Measurements from ENCODE around the gene HPSE. TPM values are rescaled to one million over a fixed set of nuclear protein-coding genes. Genes with fewer than 3 reads are reported as not detected.
"Not testable (repeated sequence)": the region's sequence is repeated elsewhere in the genome, so short reads cannot be mapped to it uniquely, and the experiment has no call there.

HPSE gene
- total RNA-seq, 1 experiment from 2014 or later = 9.6 TPM

DNA sequence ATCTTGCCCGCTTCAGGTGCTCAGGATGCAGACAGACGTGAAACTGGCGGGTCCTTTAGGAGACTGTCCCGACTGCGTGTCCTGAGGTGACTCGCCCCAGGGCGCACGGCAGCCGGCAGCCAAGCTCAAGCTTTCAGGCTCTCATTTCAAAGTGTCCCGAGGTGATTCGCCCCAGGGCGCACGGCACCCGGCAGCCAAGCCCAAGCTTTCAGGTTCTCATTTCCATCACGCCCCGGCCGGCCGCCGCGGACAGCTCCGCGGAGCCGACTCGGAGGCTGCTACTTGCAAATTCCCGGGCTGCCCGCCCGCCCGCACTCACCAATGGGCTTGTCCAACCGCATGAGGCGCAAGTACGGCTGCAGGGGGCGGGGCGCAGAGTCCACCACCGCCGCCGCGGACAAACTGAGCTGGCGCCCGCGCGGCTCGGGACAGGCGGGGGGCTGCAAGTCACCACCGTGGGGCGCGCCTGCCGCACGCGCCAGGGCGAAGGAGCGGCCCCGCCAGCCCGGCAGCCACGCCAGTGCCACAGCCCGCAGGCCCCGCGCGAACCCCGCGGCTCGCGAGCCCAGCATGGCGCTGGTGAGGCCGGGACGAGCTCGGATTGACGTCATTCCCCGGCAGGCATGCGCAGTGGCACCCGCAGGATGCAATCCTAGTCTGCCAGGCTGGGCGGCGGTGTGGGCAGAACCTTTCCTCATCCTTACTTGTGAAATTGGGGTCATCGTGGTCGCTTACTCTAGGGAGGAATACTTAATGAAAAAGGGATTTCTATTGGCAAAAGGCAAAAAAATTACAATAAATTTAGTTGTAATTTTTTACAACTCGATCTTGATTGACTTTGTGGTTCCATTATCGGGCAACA is 50.2 kb downstream of the HPSE start, which contains the start of gene COQ2:
TSS of gene COQ2 (minus strand) at position 606 of the 862 bp plus-strand sequence. CDS start at position 572, 34 bp downstream.
- peak; percentile 90 to 97 for DNase-seq (ENCODE audit: low read depth in 1 of 2, low spot score in 2 of 2)
- Histone ChIP-seq H3K36me3 (no peaks in the 10 kb centered on the region; the same call in 1 of the 2 replicates), H3K4me3 (peak within 1 kb of the TSS; percentile 81), H3K27ac (peak within 1 kb of the TSS; percentile 98), H3K4me1 (replicated peaks) (peaks cover 18% of the 10 kb centered on the region), H3K27me3 (replicated peaks) (no peaks in the 10 kb centered on the region), H3K9me3 (replicated peaks) (no peaks in the 10 kb centered on the region)

DNA sequence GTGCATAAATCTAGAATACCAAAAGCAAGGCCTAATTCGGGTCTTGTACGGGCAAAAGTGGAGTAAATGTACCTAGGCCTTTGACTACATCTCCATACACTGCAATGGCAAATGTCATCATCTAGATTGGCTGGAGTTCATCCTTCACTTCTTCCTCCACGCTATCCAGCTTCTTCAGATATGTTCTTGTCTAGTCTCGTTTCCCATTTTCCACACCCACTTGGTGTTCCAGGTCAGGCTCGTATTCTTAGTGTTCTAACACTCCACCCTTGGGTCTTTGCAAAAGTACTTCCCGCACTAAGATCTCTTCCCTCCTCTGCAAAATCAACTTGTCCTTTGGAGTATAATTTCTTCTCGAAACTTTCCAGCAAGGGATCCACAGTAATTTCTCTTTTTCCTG is 51.5 kb downstream of the HPSE start:
- Histone ChIP-seq H3K36me3 (peaks cover 8% of the 10 kb centered on the region), H3K27me3 (replicated peaks) (no peaks in the 10 kb centered on the region), H3K4me1 (replicated peaks) (peaks cover 18% of the 10 kb centered on the region), H3K4me3 (no peak overlapping the region; the same call in 1 of the 2 replicates), H3K9me3 (replicated peaks) (no peaks in the 10 kb centered on the region), H3K27ac (no peak overlapping the region)
- no peak for DNase-seq (ENCODE audit: low read depth in 1 of 2, low spot score in 2 of 2)

DNA sequence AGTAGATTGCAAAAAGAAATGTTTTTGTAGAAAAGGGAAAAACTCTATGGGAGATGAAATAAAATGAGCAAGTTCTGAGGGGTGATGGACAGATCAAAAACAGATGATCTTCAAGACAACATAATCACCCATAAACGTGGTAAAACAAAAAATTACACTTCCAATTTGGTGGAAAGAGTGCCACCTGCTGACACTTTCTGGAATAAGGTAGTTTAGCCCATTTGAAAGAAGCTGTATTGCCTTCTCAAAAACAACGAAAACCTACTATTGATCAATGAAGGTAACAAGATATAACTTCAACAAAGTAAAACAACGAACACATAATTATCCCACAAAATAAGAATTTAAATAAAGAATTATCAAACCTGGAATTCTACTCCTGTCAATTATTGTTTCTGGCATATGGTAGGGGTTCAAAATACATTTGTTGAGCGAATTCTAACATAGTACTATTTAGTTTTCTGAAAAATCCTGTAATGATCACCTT is 52.6 kb downstream of the HPSE start:
- Histone ChIP-seq H3K4me3 (no peak overlapping the region), H3K9me3 (replicated peaks) (no peaks in the 10 kb centered on the region), H3K27me3 (replicated peaks) (no peaks in the 10 kb centered on the region), H3K4me1 (replicated peaks) (peaks cover 18% of the 10 kb centered on the region), H3K27ac (no peak overlapping the region), H3K36me3 (peaks cover 12% of the 10 kb centered on the region)
- DNase-seq (ENCODE audit: low read depth in 1 of 2, low spot score in 2 of 2) = peak in 1 of 2 experiments; percentile 61

DNA sequence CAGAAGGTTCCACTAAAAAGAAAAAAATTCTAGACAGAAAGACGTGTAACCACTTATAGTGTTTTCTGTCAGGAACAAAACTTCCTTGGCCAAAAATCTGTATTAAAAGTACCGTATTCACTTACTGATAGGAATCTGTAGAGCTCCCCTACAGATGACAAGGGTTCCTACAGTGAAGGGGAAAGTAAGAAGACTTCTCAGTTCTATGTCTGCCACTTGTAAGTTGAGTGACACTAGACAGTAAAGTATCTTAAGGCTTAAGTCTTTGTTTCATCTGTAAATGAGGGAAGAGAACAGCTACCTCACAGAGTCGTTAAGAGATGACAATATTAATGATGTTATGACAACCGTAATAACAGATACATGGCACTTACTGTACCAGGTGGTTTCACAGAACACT is 53.3 kb downstream of the HPSE start:
- H3K27me3 ChIP-seq (replicated peaks) = no peaks in the 10 kb centered on the region
- H3K27ac ChIP-seq = no peak overlapping the region
- no peak for DNase-seq (ENCODE audit: low read depth in 1 of 2, low spot score in 2 of 2)
- no peaks in the 10 kb centered on the region for H3K9me3 ChIP-seq (replicated peaks)
- peaks cover 13% of the 10 kb centered on the region for H3K36me3 ChIP-seq
- H3K4me3 ChIP-seq = no peak overlapping the region
- H3K4me1 ChIP-seq (replicated peaks) = peaks cover 23% of the 10 kb centered on the region

DNA sequence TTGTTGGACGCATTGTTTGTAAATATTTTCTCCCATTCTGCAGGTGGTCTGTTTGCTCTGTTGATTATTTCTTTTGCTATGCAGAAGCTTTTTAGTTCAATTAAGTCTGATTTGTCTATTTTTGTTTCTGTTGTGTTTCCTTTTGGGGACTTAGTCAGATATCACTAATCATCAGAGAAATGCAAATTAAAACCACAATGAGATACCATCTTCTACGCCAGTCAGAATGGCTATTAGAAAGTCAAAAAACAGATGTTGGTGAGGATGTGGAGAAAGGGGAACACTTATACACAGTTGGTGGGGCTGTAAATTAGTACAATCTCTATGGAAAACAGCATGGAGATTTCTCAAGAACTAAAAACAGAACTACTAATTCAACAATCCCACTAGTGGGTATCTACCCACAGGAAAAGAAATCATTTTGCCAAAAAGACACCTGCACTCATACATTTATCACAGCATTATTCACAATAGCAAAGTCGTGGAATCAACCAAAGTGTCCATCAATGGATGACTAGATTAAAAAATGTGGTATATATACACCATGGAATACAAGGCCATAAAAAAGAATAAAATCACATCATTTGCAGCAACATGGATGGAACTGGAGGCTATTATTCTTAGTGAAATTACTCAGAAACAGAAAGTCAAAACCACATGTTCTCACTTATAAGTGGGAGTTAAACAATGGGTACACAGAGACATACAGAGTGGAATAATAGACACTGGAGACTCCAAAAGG is 58.2 kb downstream of the HPSE start:
- DNase-seq (ENCODE audit: low read depth in 1 of 2, low spot score in 2 of 2) = peak in 1 of 2 experiments; percentile 61
- Histone ChIP-seq H3K4me3 (no peak overlapping the region), H3K9me3 (replicated peaks) (no peaks in the 10 kb centered on the region)

DNA sequence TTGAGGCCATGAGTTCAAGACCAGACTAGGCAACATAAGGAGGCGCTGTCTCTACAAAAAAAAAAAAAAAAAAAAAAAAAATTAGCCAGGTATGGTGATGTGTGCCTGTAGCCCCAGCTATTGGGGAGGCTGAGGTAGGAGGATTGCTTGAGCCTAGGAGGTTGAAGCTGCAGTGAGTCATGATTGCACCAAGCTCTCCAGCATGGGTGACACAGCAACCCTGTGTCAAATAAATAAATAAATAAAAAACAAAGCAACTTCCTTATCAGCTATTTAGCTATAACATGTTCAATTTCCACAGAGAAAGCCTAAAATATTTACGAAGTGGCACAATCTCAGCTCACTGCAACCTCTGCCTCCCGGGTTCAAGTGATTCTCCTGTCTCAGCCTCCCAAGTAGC is 60.7 kb downstream of the HPSE start:
- H3K9me3 ChIP-seq (replicated peaks); H3K27me3 ChIP-seq (replicated peaks); H3K27ac ChIP-seq; H3K4me3 ChIP-seq; DNase-seq (ENCODE audit: low read depth in 1 of 2, low spot score in 2 of 2): not testable (repeated sequence)
- Histone ChIP-seq H3K36me3 (peaks cover 46% of the 10 kb centered on the region), H3K4me1 (replicated peaks) (peaks cover 26% of the 10 kb centered on the region)

More for the DNA sequence above, 58.2 kb downstream of the HPSE start:
- H3K27me3 ChIP-seq (replicated peaks) = no peaks in the 10 kb centered on the region
- peaks cover 38% of the 10 kb centered on the region for H3K36me3 ChIP-seq
- H3K27ac ChIP-seq = no peak overlapping the region
- peaks cover 10% of the 10 kb centered on the region for H3K4me1 ChIP-seq (replicated peaks)

DNA sequence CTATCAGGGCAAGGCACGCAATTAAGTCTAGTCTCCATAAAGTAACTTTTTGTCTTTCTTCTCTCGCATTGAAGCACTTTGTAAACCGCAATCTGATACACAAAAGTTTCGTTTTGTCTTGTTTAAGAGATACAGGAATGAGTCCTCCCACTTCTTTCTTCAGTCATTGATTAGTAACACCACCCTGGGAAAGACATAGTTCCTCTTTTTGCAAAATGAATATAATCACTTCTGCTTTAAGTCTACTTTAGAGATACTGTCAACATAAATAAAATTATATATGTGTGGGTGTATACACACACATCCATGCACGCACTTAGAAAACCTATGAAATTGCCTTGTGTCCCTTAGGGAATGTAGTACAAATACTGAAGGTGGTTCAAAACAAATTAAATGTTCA is 61.7 kb downstream of the HPSE start:
- Histone ChIP-seq H3K4me3 (no peak overlapping the region), H3K9me3 (replicated peaks) (no peaks in the 10 kb centered on the region), H3K27ac (no peak overlapping the region), H3K4me1 (replicated peaks) (peaks cover 36% of the 10 kb centered on the region), H3K36me3 (peaks cover 46% of the 10 kb centered on the region), H3K27me3 (replicated peaks) (no peaks in the 10 kb centered on the region)
- DNase-seq (ENCODE audit: low read depth in 1 of 2, low spot score in 2 of 2) = no peak

DNA sequence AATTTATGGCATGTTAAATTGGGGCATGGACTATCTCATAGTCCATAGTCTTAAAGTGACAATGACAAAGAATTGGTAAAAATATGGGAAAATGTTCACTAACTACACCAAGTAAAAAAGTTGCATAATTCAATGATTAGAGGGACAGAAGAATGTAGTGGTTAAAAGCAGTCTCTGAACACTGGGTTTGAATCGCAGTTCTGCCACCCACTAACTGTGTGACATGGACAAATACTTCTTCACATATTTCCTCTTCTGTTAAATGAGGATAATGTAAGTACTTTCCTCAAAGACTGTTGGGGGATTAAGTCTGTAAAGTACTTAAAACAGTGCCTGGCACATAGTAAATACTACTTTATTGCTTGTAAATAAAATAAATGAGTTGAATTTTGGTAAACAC is 65.4 kb downstream of the HPSE start:
- Histone ChIP-seq H3K27me3 (replicated peaks) (no peaks in the 10 kb centered on the region), H3K4me1 (replicated peaks) (peaks cover 36% of the 10 kb centered on the region), H3K27ac (peak overlapping the region; percentile 35; the same call in 1 of the 2 replicates), H3K36me3 (peaks cover 43% of the 10 kb centered on the region), H3K9me3 (replicated peaks) (no peaks in the 10 kb centered on the region), H3K4me3 (no peak overlapping the region)
- peak in 1 of 2 experiments; percentile 48 for DNase-seq (ENCODE audit: low read depth in 1 of 2, low spot score in 2 of 2)

DNA sequence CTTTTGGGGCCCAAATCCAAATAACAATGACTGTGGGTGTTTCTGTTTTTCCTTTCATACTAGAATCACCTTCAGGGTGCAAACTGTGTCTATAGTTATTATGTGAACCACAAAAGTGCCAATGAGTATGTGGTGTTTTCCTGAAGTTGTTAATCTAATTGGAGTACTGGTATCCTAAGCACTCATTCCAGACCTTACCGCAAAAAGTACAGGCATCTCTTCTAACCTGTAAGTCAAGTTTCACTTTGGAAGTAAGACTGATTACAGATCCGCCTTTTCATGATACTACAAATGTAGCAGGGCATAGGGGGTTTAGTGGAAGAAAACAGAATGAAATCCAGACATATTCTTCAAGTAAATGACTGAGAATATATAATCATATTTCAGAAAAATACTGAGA is 66.2 kb downstream of the HPSE start:
- H3K27me3 ChIP-seq (replicated peaks) = no peaks in the 10 kb centered on the region
- peak overlapping the region; percentile 35; the same call in 1 of the 2 replicates for H3K27ac ChIP-seq
- peaks cover 46% of the 10 kb centered on the region for H3K36me3 ChIP-seq
- H3K4me1 ChIP-seq (replicated peaks) = peaks cover 36% of the 10 kb centered on the region
- H3K9me3 ChIP-seq (replicated peaks) = no peaks in the 10 kb centered on the region
- H3K4me3 ChIP-seq = no peak overlapping the region
- DNase-seq (ENCODE audit: low read depth in 1 of 2, low spot score in 2 of 2) = no peak

DNA sequence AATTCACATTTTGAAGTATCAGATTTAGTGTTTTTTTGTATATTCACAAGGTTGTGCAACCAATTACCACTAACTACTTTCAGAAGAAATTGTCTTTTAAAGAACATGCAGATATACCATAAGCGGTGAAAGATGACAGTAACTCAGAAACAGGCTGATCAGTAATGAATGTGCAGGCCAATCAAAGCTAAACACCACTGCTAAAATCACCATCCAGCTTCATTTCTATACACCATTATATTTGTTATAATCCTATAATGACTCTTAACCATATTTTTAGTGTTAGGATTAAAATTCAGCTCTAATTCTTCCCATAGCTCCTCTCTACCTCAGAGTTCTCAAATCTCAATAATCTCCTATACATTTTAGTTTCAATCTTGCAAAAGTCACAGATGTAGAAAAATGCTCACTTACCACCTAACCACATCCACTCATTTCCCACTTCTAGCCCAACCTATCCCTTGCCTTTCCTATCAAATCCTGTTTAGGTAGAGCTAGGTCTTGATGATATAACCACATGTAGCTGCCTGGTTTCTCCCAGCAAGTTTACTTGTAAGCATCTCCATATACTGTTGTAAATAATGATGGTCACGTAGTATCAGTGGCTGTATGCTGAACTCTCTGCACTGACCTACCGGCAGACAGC is 66.7 kb downstream of the HPSE start:
- Histone ChIP-seq H3K27me3 (replicated peaks) (no peaks in the 10 kb centered on the region), H3K36me3 (peaks cover 42% of the 10 kb centered on the region), H3K4me1 (replicated peaks) (peaks cover 36% of the 10 kb centered on the region), H3K4me3 (no peak overlapping the region), H3K9me3 (replicated peaks) (no peaks in the 10 kb centered on the region), H3K27ac (no peak overlapping the region)
- peak in 1 of 2 experiments; percentile 19 for DNase-seq (ENCODE audit: low read depth in 1 of 2, low spot score in 2 of 2)

DNA sequence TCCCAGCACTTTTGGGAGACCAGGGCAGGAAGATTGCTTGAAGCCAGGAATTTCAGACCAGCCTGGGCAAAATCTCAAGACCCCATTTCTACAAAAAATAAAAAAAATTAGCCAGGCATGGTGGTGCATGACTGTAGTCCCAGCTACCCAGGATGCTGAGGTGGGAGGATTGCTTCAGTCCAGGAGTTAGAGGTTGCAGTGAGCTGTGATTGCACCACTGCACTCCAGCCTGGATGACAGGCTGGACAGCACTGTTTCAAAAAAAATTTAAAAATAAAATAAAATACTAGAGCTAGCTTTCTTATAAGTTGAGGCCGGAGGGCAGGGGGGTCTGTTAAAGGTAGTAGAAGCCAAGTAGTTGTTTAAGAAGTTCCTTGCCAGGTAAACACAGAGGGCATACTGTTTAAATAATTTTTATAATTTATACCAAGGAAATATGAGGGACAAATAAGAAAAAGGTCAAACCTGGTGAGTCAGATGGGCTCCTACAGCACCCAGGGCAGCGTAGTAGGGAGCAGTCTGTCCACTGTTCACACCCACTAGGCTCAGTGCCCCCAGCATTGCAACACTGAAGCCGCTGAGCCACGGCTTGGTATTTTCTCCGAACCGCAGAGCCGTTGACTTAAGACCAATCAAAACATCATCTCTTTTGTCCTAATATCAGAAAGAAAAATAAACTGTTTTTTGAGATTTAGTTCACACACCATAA is 67.4 kb downstream of the HPSE start:
- DNase-seq (ENCODE audit: low read depth in 1 of 2, low spot score in 2 of 2) = peak; percentile 67 to 69
- peaks cover 36% of the 10 kb centered on the region for H3K4me1 ChIP-seq (replicated peaks)
- H3K36me3 ChIP-seq = peaks cover 35% of the 10 kb centered on the region
- no peak overlapping the region for H3K4me3 ChIP-seq
- H3K27ac ChIP-seq = no peak overlapping the region
- no peaks in the 10 kb centered on the region for H3K9me3 ChIP-seq (replicated peaks)
- H3K27me3 ChIP-seq (replicated peaks) = no peaks in the 10 kb centered on the region

DNA sequence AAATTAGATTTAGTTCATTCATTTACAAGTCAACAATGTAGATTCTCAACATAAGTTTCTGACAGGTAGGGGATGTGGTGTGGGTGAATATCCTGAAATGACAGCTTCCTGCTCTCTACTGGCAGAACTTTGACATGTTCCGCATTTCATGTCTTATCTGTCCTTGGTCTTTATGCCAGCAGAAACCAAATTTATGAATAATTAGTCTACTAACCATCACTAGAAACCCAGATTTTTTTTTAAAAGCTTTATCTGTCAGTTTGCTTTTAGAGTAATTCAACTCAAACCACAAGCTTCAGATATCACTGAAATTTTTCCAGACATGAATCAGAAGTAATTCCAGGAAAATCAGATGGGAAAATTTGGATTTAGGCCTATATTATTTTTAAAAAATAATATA is 68.0 kb downstream of the HPSE start:
- peaks cover 35% of the 10 kb centered on the region for H3K36me3 ChIP-seq
- H3K4me3 ChIP-seq = no peak overlapping the region
- no peaks in the 10 kb centered on the region for H3K27me3 ChIP-seq (replicated peaks)
- DNase-seq (ENCODE audit: low read depth in 1 of 2, low spot score in 2 of 2) = no peak
- peaks cover 36% of the 10 kb centered on the region for H3K4me1 ChIP-seq (replicated peaks)
- H3K27ac ChIP-seq = no peak overlapping the region
- H3K9me3 ChIP-seq (replicated peaks) = no peaks in the 10 kb centered on the region

DNA sequence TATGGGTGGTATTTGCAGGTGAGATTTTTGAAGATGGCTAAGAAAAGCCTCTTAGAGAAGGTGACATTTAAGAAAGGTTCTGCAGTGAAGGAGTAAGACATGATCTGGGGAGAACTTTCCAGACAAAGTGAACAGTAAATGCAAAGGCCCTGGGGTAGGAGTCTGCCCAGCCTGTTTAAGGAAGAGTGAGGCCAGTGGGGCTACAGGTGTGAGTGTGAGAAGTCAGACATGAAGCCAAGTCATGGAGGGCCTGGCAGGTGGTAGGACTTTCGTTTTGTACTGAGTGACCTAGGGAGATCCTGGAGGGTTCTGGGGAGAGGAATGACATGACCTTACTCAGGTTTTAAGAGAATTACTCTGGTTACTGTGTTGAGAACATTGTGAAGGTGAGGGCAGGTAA is 71.5 kb downstream of the HPSE start:
- Histone ChIP-seq H3K4me1 (replicated peaks) (peaks cover 35% of the 10 kb centered on the region), H3K27ac (no peak overlapping the region), H3K4me3 (no peak overlapping the region)

More for the DNA sequence above, 71.5 kb downstream of the HPSE start:
- Histone ChIP-seq H3K9me3 (replicated peaks) (no peaks in the 10 kb centered on the region), H3K27me3 (replicated peaks) (no peaks in the 10 kb centered on the region), H3K36me3 (peaks cover 21% of the 10 kb centered on the region)
- DNase-seq (ENCODE audit: low read depth in 1 of 2, low spot score in 2 of 2) = no peak

Data from SJSA1 (cell line).